Neural progenitor cell (in vitro differentiated cells): ENCODE measurements around the gene TMEM53.

Source experiments
- CTCF ChIP-seq: fragments of 200-600 bp; sonication (generic); IDR thresholded peaks from 2 replicates; pipeline ENCODE4 v1.5.1; 2017; ENCODE audit warnings: antibody characterized with exemption, mild to moderate bottlenecking
- EZH2 ChIP-seq: fragments of 200-600 bp; sonication (generic); IDR thresholded peaks from 2 replicates; pipeline ENCODE4 v1.6.1; 2017; ENCODE audit warnings: antibody characterized with exemption, mild to moderate bottlenecking, moderate library complexity

- no peak for TF ChIP-seq CTCF
- no peak for TF ChIP-seq EZH2
Measured at GRCh38 chr1:44616284-44616990, 57.8 kb downstream of the TMEM53 start.
